ENCODE measurements around the gene ZFP36L1.

ZFP36L1 gene

DNA sequence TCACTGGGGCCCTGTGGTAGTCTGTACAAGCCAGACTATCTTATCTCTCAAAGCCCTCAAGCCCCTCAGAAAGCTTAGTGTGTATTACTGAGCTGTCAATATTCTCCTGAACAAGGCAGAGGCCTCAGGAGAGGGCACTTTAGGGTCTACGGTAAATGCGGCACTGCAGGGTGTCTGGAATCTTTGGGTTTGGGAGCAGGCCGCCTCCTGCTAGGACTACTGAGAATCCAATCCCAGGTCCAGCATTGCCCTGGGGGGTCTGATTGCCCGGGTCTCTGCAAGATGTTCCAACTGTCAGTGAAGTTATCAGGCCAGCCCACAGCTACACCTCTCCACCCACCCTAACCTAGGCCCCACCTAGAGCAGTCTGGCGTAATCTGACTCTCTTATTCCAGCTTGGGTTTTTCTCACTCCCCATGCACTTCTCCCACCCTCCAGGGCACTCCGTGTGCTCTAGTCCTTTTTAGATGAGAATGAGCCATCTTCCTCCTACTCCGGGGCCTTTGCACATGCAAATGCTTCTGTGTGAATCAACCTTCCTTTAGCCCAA, 4.3 kb upstream of the ZFP36L1 start:
- TF ChIP-seq PPARA (CRISPR knock-in tag; IDR thresholded peaks at IDR 0.05; ENCODE audit: borderline replicate concordance) (no peak), ZFP30 (CRISPR knock-in tag; IDR thresholded peaks at IDR 0.05) (no peak), ZNF565 (CRISPR knock-in tag; conservative IDR thresholded peaks at IDR 0.05; ENCODE audit: low read depth) (no peak), GLIS3 (CRISPR knock-in tag; IDR thresholded peaks at IDR 0.05) (no peak), ZNF70 (CRISPR knock-in tag; IDR thresholded peaks at IDR 0.05) (no peak), ISL1 (CRISPR knock-in tag; IDR thresholded peaks at IDR 0.05) (no peak), RARB (CRISPR knock-in tag; IDR thresholded peaks at IDR 0.05) (no peak), ZC3H10 (CRISPR knock-in tag; IDR thresholded peaks at IDR 0.05) (no peak), OSR1 (CRISPR knock-in tag; IDR thresholded peaks at IDR 0.05) (no peak)
- TF ChIP-seq, protein P1, sequence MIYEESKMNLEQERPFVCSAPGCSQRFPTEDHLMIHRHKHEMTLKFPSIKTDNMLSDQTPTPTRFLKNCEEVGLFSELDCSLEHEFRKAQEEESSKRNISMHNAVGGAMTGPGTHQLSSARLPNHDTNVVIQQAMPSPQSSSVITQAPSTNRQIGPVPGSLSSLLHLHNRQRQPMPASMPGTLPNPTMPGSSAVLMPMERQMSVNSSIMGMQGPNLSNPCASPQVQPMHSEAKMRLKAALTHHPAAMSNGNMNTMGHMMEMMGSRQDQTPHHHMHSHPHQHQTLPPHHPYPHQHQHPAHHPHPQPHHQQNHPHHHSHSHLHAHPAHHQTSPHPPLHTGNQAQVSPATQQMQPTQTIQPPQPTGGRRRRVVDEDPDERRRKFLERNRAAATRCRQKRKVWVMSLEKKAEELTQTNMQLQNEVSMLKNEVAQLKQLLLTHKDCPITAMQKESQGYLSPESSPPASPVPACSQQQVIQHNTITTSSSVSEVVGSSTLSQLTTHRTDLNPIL (CRISPR knock-in tag; IDR thresholded peaks at IDR 0.05; ENCODE audit: low read depth), result no peak
- TF ChIP-seq, protein P2, sequence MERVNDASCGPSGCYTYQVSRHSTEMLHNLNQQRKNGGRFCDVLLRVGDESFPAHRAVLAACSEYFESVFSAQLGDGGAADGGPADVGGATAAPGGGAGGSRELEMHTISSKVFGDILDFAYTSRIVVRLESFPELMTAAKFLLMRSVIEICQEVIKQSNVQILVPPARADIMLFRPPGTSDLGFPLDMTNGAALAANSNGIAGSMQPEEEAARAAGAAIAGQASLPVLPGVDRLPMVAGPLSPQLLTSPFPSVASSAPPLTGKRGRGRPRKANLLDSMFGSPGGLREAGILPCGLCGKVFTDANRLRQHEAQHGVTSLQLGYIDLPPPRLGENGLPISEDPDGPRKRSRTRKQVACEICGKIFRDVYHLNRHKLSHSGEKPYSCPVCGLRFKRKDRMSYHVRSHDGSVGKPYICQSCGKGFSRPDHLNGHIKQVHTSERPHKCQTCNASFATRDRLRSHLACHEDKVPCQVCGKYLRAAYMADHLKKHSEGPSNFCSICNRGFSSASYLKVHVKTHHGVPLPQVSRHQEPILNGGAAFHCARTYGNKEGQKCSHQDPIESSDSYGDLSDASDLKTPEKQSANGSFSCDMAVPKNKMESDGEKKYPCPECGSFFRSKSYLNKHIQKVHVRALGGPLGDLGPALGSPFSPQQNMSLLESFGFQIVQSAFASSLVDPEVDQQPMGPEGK (CRISPR knock-in tag; IDR thresholded peaks at IDR 0.05; ENCODE audit: borderline replicate concordance), result no peak
- ATAC-seq, result no peak

DNA sequence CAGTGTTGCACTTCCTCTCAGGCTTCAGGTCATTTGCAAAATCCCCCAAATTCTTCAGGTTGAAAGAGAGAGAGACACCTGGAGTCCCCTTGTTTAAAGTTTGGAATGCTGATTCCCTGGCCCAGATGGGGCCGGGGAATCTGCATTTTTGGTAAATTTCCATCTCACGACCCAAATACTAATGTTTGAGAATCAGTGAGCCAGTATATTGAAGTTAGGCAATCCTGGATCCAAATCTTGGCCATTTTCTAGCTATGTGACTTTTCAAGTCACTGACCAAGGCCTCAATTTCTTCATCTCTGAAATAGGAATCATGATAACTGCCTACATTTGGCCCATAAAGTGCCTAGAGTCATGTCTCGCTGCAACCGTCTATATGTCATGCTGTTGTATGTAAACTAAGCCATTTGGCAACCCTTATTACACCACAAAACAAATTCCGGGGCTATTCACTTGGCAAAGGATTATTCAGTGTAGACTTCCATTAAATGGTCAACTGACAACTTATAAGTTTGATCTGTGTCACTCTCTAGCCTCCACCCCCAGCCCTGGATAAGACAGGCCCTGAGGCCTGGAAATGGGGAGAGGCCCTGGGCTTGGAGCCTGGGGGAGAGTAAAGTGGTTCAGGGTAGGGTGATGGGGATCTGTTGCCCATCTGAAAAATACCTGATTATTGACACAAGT, 3.7 kb upstream of the ZFP36L1 start:
- TF ChIP-seq ZFP3 (CRISPR knock-in tag; IDR thresholded peaks at IDR 0.05) (no peak), TOX (CRISPR knock-in tag; IDR thresholded peaks at IDR 0.05; ENCODE audit: borderline replicate concordance) (no peak), ARNTL (CRISPR knock-in tag; IDR thresholded peaks at IDR 0.05; ENCODE audit: borderline replicate concordance, low read depth) (no peak), GLIS3 (CRISPR knock-in tag; IDR thresholded peaks at IDR 0.05) (no peak), SNAI2 (CRISPR knock-in tag; IDR thresholded peaks at IDR 0.05) (no peak), ZNF70 (CRISPR knock-in tag; IDR thresholded peaks at IDR 0.05) (no peak), PPARA (CRISPR knock-in tag; IDR thresholded peaks at IDR 0.05; ENCODE audit: borderline replicate concordance) (no peak), OSR1 (CRISPR knock-in tag; IDR thresholded peaks at IDR 0.05) (no peak)
- TF ChIP-seq, protein P3, sequence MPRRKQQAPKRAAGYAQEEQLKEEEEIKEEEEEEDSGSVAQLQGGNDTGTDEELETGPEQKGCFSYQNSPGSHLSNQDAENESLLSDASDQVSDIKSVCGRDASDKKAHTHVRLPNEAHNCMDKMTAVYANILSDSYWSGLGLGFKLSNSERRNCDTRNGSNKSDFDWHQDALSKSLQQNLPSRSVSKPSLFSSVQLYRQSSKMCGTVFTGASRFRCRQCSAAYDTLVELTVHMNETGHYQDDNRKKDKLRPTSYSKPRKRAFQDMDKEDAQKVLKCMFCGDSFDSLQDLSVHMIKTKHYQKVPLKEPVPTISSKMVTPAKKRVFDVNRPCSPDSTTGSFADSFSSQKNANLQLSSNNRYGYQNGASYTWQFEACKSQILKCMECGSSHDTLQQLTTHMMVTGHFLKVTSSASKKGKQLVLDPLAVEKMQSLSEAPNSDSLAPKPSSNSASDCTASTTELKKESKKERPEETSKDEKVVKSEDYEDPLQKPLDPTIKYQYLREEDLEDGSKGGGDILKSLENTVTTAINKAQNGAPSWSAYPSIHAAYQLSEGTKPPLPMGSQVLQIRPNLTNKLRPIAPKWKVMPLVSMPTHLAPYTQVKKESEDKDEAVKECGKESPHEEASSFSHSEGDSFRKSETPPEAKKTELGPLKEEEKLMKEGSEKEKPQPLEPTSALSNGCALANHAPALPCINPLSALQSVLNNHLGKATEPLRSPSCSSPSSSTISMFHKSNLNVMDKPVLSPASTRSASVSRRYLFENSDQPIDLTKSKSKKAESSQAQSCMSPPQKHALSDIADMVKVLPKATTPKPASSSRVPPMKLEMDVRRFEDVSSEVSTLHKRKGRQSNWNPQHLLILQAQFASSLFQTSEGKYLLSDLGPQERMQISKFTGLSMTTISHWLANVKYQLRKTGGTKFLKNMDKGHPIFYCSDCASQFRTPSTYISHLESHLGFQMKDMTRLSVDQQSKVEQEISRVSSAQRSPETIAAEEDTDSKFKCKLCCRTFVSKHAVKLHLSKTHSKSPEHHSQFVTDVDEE (CRISPR knock-in tag; IDR thresholded peaks at IDR 0.05), result no peak
- TF ChIP-seq, protein P4, sequence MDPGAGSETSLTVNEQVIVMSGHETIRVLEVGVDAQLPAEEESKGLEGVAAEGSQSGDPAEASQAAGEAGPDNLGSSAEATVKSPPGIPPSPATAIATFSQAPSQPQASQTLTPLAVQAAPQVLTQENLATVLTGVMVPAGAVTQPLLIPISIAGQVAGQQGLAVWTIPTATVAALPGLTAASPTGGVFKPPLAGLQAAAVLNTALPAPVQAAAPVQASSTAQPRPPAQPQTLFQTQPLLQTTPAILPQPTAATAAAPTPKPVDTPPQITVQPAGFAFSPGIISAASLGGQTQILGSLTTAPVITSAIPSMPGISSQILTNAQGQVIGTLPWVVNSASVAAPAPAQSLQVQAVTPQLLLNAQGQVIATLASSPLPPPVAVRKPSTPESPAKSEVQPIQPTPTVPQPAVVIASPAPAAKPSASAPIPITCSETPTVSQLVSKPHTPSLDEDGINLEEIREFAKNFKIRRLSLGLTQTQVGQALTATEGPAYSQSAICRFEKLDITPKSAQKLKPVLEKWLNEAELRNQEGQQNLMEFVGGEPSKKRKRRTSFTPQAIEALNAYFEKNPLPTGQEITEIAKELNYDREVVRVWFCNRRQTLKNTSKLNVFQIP (CRISPR knock-in tag; IDR thresholded peaks at IDR 0.05; ENCODE audit: borderline replicate concordance, low read depth), result no peak
- TF ChIP-seq, protein P5, sequence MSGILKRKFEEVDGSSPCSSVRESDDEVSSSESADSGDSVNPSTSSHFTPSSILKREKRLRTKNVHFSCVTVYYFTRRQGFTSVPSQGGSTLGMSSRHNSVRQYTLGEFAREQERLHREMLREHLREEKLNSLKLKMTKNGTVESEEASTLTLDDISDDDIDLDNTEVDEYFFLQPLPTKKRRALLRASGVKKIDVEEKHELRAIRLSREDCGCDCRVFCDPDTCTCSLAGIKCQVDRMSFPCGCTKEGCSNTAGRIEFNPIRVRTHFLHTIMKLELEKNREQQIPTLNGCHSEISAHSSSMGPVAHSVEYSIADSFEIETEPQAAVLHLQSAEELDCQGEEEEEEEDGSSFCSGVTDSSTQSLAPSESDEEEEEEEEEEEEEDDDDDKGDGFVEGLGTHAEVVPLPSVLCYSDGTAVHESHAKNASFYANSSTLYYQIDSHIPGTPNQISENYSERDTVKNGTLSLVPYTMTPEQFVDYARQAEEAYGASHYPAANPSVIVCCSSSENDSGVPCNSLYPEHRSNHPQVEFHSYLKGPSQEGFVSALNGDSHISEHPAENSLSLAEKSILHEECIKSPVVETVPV (CRISPR knock-in tag; IDR thresholded peaks at IDR 0.05), result no peak
- TF ChIP-seq, protein P1 (CRISPR knock-in tag; IDR thresholded peaks at IDR 0.05; ENCODE audit: low read depth), result no peak
- no peak for ATAC-seq

Data from SK-N-SH treated with all-trans-retinoic acid at 6 μM for 48 hours (cell line).